ENCODE results near the gene CCDC142. TPM values are rescaled to one million over a fixed set of nuclear protein-coding genes. Genes with fewer than 3 reads are reported as not detected.

The CCDC142 gene
- total and polyA plus RNA-seq, 10 of the 15 experiments (the other 5 are each of a cell fraction or from before 2014, with no cell fraction given) = 0.93 to 16.9 (median 9.0) TPM

DNA sequence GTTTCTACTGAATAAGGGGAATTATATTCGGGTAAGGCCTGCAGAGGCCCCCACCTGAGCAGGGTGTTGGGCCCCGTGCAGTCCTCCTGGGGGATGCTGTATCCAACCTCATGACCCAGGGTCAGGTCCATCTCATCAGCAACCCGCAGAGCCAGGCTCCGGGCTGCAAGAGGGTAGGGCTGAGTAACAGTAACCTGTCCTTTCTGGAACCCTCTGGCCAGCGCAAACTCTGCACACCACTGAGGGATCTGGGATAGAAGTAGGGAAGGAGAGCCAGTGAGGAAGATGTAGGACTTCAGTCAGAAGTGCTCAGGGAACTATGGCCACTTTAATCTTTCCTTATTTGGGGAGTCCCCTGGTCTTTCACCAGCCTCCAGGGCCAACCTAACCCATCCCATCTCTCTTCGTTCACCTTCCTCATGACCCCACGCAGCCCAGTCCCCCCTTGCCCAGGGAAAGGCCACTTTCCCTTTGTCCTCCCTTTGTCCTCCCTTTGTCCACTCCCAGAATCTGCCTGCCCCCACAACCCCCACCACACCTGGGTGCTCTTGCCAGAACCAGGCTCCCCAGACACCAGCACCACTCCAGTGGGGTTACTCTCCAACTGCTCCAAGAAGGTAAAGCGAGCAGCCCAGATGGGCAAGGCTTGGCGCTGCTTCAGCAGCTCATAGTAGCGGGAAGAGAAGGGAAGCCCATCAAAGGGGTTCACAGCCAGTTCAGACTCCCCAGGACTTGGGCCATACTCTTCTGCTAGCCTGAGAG, 42.3 kb upstream of the CCDC142 start:
- in situ Hi-C loops (cut with MboI) = no loop called here
- TF ChIP-seq MEF2B (IDR thresholded peaks at IDR 0.05; ENCODE audit: partially characterized antibody, poor library complexity, severe bottlenecking) (no peak), ZSCAN29 (IDR thresholded peaks at IDR 0.05) (no peak), STAT1 (conservative IDR thresholded peaks at IDR 0.05) (no peak), SREBF2 (IDR thresholded peaks at IDR 0.05; ENCODE audit: low read length) (no peak), NR2F1 (conservative IDR thresholded peaks at IDR 0.05) (no peak), SMARCA5 (IDR thresholded peaks at IDR 0.05) (no peak), CHD2 (IDR thresholded peaks at IDR 0.05; ENCODE audit: borderline replicate concordance, low read depth, low read length) (no peak), HDAC6 (IDR thresholded peaks at IDR 0.05; ENCODE audit: unreplicated experiment) (no peak), ZBED1 (IDR thresholded peaks at IDR 0.05; ENCODE audit: borderline replicate concordance) (no peak), MTA2 (IDR thresholded peaks at IDR 0.05; ENCODE audit: low read depth) (no peak), GABPA (IDR thresholded peaks at IDR 0.05; ENCODE audit: low read depth) (no peak), POU2F2 (IDR thresholded peaks at IDR 0.05; ENCODE audit: borderline replicate concordance, low read depth, low read length) (no peak), RAD51 (IDR thresholded peaks at IDR 0.05) (no peak)
- TF ChIP-seq, protein P1, sequence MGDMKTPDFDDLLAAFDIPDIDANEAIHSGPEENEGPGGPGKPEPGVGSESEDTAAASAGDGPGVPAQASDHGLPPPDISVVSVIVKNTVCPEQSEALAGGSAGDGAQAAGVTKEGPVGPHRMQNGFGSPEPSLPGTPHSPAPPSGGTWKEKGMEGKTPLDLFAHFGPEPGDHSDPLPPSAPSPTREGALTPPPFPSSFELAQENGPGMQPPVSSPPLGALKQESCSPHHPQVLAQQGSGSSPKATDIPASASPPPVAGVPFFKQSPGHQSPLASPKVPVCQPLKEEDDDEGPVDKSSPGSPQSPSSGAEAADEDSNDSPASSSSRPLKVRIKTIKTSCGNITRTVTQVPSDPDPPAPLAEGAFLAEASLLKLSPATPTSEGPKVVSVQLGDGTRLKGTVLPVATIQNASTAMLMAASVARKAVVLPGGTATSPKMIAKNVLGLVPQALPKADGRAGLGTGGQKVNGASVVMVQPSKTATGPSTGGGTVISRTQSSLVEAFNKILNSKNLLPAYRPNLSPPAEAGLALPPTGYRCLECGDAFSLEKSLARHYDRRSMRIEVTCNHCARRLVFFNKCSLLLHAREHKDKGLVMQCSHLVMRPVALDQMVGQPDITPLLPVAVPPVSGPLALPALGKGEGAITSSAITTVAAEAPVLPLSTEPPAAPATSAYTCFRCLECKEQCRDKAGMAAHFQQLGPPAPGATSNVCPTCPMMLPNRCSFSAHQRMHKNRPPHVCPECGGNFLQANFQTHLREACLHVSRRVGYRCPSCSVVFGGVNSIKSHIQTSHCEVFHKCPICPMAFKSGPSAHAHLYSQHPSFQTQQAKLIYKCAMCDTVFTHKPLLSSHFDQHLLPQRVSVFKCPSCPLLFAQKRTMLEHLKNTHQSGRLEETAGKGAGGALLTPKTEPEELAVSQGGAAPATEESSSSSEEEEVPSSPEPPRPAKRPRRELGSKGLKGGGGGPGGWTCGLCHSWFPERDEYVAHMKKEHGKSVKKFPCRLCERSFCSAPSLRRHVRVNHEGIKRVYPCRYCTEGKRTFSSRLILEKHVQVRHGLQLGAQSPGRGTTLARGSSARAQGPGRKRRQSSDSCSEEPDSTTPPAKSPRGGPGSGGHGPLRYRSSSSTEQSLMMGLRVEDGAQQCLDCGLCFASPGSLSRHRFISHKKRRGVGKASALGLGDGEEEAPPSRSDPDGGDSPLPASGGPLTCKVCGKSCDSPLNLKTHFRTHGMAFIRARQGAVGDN (IDR thresholded peaks at IDR 0.05) = no peak
- TF ChIP-seq, protein P2, sequence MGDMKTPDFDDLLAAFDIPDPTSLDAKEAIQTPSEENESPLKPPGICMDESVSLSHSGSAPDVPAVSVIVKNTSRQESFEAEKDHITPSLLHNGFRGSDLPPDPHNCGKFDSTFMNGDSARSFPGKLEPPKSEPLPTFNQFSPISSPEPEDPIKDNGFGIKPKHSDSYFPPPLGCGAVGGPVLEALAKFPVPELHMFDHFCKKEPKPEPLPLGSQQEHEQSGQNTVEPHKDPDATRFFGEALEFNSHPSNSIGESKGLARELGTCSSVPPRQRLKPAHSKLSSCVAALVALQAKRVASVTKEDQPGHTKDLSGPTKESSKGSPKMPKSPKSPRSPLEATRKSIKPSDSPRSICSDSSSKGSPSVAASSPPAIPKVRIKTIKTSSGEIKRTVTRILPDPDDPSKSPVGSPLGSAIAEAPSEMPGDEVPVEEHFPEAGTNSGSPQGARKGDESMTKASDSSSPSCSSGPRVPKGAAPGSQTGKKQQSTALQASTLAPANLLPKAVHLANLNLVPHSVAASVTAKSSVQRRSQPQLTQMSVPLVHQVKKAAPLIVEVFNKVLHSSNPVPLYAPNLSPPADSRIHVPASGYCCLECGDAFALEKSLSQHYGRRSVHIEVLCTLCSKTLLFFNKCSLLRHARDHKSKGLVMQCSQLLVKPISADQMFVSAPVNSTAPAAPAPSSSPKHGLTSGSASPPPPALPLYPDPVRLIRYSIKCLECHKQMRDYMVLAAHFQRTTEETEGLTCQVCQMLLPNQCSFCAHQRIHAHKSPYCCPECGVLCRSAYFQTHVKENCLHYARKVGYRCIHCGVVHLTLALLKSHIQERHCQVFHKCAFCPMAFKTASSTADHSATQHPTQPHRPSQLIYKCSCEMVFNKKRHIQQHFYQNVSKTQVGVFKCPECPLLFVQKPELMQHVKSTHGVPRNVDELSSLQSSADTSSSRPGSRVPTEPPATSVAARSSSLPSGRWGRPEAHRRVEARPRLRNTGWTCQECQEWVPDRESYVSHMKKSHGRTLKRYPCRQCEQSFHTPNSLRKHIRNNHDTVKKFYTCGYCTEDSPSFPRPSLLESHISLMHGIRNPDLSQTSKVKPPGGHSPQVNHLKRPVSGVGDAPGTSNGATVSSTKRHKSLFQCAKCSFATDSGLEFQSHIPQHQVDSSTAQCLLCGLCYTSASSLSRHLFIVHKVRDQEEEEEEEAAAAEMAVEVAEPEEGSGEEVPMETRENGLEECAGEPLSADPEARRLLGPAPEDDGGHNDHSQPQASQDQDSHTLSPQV (IDR thresholded peaks at IDR 0.05) = no peak

More for the DNA sequence above, 42.3 kb upstream of the CCDC142 start:
- H3K79me2 ChIP-seq (ENCODE audit: control insufficient read depth, insufficient read depth, low read length) = peaks cover 30% of the 10 kb centered on the region
- H3K27ac ChIP-seq (ENCODE audit: control insufficient read depth, insufficient read depth) = no peak overlapping the region
- WGBS (ENCODE audit: insufficient coverage, insufficient replicate concordance, low lambda C conversion rate, missing lambda C conversion rate) = 86% methylated on average over 10 of the region's 10 CpGs
- H2AFZ ChIP-seq (ENCODE audit: control insufficient read depth, low read depth, low read length) = no peak overlapping the region
- H3K4me1 ChIP-seq (ENCODE audit: control insufficient read depth, insufficient read depth, low read length) = peaks cover 21% of the 10 kb centered on the region
- H3K4me2 ChIP-seq (ENCODE audit: control insufficient read depth, insufficient read depth) = no peak overlapping the region
- intact Hi-C loops (cut with micrococcal nuclease; ENCODE audit: unreplicated experiment) = no loop called here
- BruUV-seq (replicated peaks) = no TSS peak
- CTCF ChIA-PET = interaction anchor here (9.6 to 10.4 kb wide), 3 partner anchors 20 to 62 kb away, joined by 96 to 226 read pairs (median 135); partner anchors contain the start of gene PCGF1
- POLR2A ChIA-PET = interaction anchor here (1.0 to 2.6 kb wide), 4 partner anchors 17 to 61 kb away, joined by 4 to 10 read pairs (median 4); partner anchors contain the start of gene PCGF1
- no peak overlapping the region for H3K9ac ChIP-seq (ENCODE audit: control insufficient read depth, insufficient read depth, low read length)
- peaks cover 12 to 17% of the 10 kb centered on the region in 2 experiments for H3K36me3 ChIP-seq (ENCODE audit: control insufficient read depth in 2 of 2, insufficient read depth in 2 of 2, low read length in 1 of 2)
- no peak for DNase-seq (ENCODE audit: low read depth, low spot score)
- H3K9me3 ChIP-seq (replicated peaks; ENCODE audit: control insufficient read depth, insufficient read depth, low read length) = no peaks in the 10 kb centered on the region
- FAIRE-seq = no peak
- no peak for ATAC-seq
- H3K27me3 ChIP-seq (replicated peaks in 1 of 2; ENCODE audit: control insufficient read depth in 2 of 2, insufficient read depth in 2 of 2, low read length in 1 of 2) = no peaks in the 10 kb centered on the region
- RAD21 ChIA-PET (ENCODE audit: unreplicated experiment) = interaction anchor here (1.5 to 7.5 kb wide), 2 partner anchors 43 to 61 kb away, joined by 7 to 158 read pairs; partner anchors contain the start of genes CCDC142 and TTC31
- no peak overlapping the region for H3K4me3 ChIP-seq
- H4K20me1 ChIP-seq (ENCODE audit: control insufficient read depth, insufficient read depth) = no peaks in the 10 kb centered on the region
- SMC1A ChIA-PET (ENCODE audit: uncharacterized antibody, unreplicated experiment) = interaction anchor here (0.9 to 9.9 kb wide), 4 partner anchors 17 to 61 kb away, joined by 3 to 208 read pairs (median 28); partner anchors contain the start of gene PCGF1

All from GM12878 (cell line).